Kidney (tissue), 14 donors: Measurements from ENCODE around the gene CD58. TPM values are rescaled to one million over a fixed set of nuclear protein-coding genes. Genes with fewer than 3 reads are reported as not detected.

Source experiments
- DNase-seq, 5 donors: peaks; one replicate each; pipeline ENCODE4 v3.0.0-alpha.2; 2013 to 2020
- FAIRE-seq: peaks from 2 replicates; lab custom pipeline; 2012; peaks lifted over from hg19 to GRCh38; lab: Jason Lieb, UNC
- H3K27ac ChIP-seq, 2 donors: one replicate each; pipeline ENCODE4 v1.7.0; 2013; ENCODE audit warnings: low read depth in 2 of 2, low read length in 2 of 2, inconsistent platforms in 1 of 2
- H3K27me3 ChIP-seq: one replicate; pipeline ENCODE4 v1.7.1; 2013; ENCODE audit warnings: low read length, inconsistent platforms; ENCODE audit not compliant: control insufficient read depth, insufficient read depth
- H3K36me3 ChIP-seq, 3 donors: one replicate each; pipeline versions ENCODE4 v1.7.0 to v1.7.1; 2013; ENCODE audit warnings: low read length in 3 of 3, control low read depth in 1 of 3, inconsistent platforms in 1 of 3; ENCODE audit not compliant: insufficient read depth in 3 of 3, control insufficient read depth in 2 of 3
- H3K4me1 ChIP-seq, 3 donors: one replicate each; pipeline versions ENCODE4 v1.7.0 to v1.7.1; 2013; ENCODE audit warnings: low read length in 3 of 3, inconsistent platforms in 1 of 3, low read depth in 1 of 3; ENCODE audit not compliant: control insufficient read depth in 2 of 3, insufficient read depth in 2 of 3
- H3K4me3 ChIP-seq, 3 donors: one replicate each; pipeline versions ENCODE4 v1.7.0 to v1.8.1; 2013; ENCODE audit warnings: low read length in 3 of 3, control low read depth in 1 of 3, inconsistent platforms in 1 of 3
- H3K9ac ChIP-seq, 3 donors: one replicate each; pipeline versions ENCODE4 v1.7.0 to v1.7.1; 2013; ENCODE audit warnings: low read length in 3 of 3, control low read depth in 1 of 3, inconsistent platforms in 1 of 3
- H3K9me3 ChIP-seq, 3 donors: one replicate each; pipeline versions ENCODE4 v1.7.0 to v1.7.1; 2013; ENCODE audit warnings: low read length in 3 of 3, control low read depth in 1 of 3, inconsistent platforms in 1 of 3; ENCODE audit not compliant: control insufficient read depth in 2 of 3, insufficient read depth in 1 of 3
- CTCF ChIP-seq: IDR thresholded peaks from 3 replicates; pipeline ENCODE4 v1.5.1; 2012; ENCODE audit warnings: mild to moderate bottlenecking, moderate library complexity, borderline replicate concordance; ENCODE audit not compliant: insufficient read depth; ENCODE audit errors: extremely low read depth
- intact Hi-C: fragments of 100-400 bp; cut with DNase I; formaldehyde crosslinking; loops from one replicate; pipeline ENCODE4 v1.11.1; 2022
- polyA plus RNA-seq: library from polyadenylated mRNA; stranded (reverse); fragments of 350-450 nt; fragmentation: Illumina TruSeq; extraction: RNeasy Lipid Tissue Mini Kit (QIAGEN cat#74804); gene quantifications from one replicate; pipeline ENCODE4 v1.2.3, GENCODE V29; 2014; ENCODE audit warnings: low read depth, low replicate concordance; ENCODE audit not compliant: insufficient read depth
- total RNA-seq: library from RNA; stranded (reverse); fragmentation: NEBNext Ultra II Directional; extraction: Animal tissue kit (Norgen Biotek cat#: 25700); gene quantifications from one replicate; pipeline ENCODE4 v1.2.1, GENCODE V29; 2021
- donor health status: control.
- donor health status: control.
- donor health status: control.
- donor health status: control.
- donor health status: control.
- donor health status: DM: yes; HTN: yes; CAD: no.
- donor health status: Normal renal cell carcinoma (clear cell type).

CD58 gene
- total and polyA plus RNA-seq, 2 donors from 2014 or later: 27.4 to 36.6 TPM

DNA sequence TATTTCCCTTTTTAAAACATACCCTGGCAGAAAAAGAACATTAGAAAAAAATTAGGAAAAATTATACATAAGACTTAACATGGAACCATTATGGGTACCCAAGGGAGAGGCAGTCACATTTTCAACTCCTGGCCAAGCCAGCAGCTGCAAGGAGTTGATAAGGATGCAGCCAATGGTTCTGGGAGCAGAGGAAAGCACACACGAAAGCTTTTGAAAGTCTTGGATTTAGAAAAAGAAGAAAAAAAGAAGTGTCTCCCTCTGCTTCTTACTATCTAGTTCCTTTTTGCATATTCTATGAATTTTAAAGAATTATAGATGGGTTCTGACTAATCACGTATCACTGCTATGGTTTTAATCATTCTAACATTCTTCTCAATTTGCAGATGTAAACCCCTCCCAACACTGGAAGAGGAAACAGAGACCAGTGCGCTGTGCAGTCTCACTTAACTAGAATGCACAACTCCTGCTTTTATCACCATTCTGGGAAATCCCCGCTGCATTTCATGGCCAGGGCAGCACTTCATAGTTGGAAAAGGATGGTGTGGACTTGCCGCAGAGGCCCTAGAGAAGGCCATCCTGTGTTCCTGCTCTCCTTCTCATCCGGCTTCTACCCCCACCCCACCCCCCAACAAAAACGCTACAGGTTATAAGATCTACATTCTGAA lies 2.7 kb upstream of the CD58 start:
- intact Hi-C loops: no loop called here
- no peak for FAIRE-seq

GRCh38 chr1:116572771-116573430 lies 2.1 kb upstream of the CD58 start:
- no peak for FAIRE-seq
- DNase-seq: no peak
- Histone ChIP-seq H3K4me3 (no peak overlapping the region), H3K9me3 (no peaks in the 10 kb centered on the region), H3K4me1 (peaks cover 0 to 12% (median 4%) of the 10 kb centered on the region in 3 donors), H3K36me3 (peaks cover 0 to 7% (median 6%) of the 10 kb centered on the region in 3 donors), H3K9ac (no peak overlapping the region), H3K27ac (no peak overlapping the region), H3K27me3 (no peaks in the 10 kb centered on the region)
- no peak for TF ChIP-seq CTCF
- intact Hi-C loops: no loop called here

More for the DNA sequence above, 2.7 kb upstream of the CD58 start:
- TF ChIP-seq CTCF: no peak
- H3K9ac ChIP-seq: no peak overlapping the region
- H3K4me3 ChIP-seq: no peak overlapping the region
- DNase-seq: no peak
- H3K4me1 ChIP-seq: peaks cover 0 to 12% (median 4%) of the 10 kb centered on the region in 3 donors
- H3K27ac ChIP-seq: no peak overlapping the region
- H3K36me3 ChIP-seq: peaks cover 0 to 7% (median 6%) of the 10 kb centered on the region in 3 donors
- no peaks in the 10 kb centered on the region for H3K9me3 ChIP-seq
- no peaks in the 10 kb centered on the region for H3K27me3 ChIP-seq

- DNase-seq (no peak), FAIRE-seq (no peak)
- Histone ChIP-seq H3K4me3 (no peak overlapping the region), H3K27me3 (no peaks in the 10 kb centered on the region), H3K9ac (no peak overlapping the region), H3K9me3 (no peaks in the 10 kb centered on the region), H3K36me3 (peaks cover 0 to 5% (median 3%) of the 10 kb centered on the region in 3 donors), H3K27ac (no peak overlapping the region), H3K4me1 (peaks cover 0 to 12% (median 4%) of the 10 kb centered on the region in 3 donors)
- TF ChIP-seq CTCF: no peak
- intact Hi-C loops: no loop called here
Observed at GRCh38 chr1:116572099-116572498, 1.3 kb upstream of the CD58 start.
